Measurements from ENCODE around the gene GNB1L.
"Not testable (repeated sequence)": the region's sequence is repeated elsewhere in the genome, so short reads cannot be mapped to it uniquely, and the experiment has no call there.

The GNB1L gene

GRCh38 chr22:19791894-19792293 is 62.8 kb downstream of the GNB1L start:
- no peak for FAIRE-seq

GRCh38 chr22:19791243-19791642 is 63.4 kb downstream of the GNB1L start:
- FAIRE-seq = no peak

- no peak for FAIRE-seq
Observed at GRCh38 chr22:19789828-19790227, 64.8 kb downstream of the GNB1L start.

- FAIRE-seq = no peak
Observed at GRCh38 chr22:19789406-19789805, 65.3 kb downstream of the GNB1L start.

- no peak for FAIRE-seq
Observed at GRCh38 chr22:19788661-19789225, 65.9 kb downstream of the GNB1L start.

- FAIRE-seq = no peak
Observed at GRCh38 chr22:19787849-19788141, 66.9 kb downstream of the GNB1L start.

GRCh38 chr22:19786959-19787848 is 67.5 kb downstream of the GNB1L start:
- FAIRE-seq = no peak

GRCh38 chr22:19786264-19786585 is 68.4 kb downstream of the GNB1L start:
- FAIRE-seq = no peak

- FAIRE-seq = no peak
Observed at GRCh38 chr22:19785461-19786263, 69.0 kb downstream of the GNB1L start.

- FAIRE-seq = no peak
Observed at GRCh38 chr22:19784384-19785175, 70.1 kb downstream of the GNB1L start.

GRCh38 chr22:19783586-19784383 is 70.9 kb downstream of the GNB1L start:
- FAIRE-seq = no peak

- no peak for FAIRE-seq
Observed at GRCh38 chr22:19782533-19782932, 72.1 kb downstream of the GNB1L start.

GRCh38 chr22:19779685-19780268 is 74.9 kb downstream of the GNB1L start:
- no peak for FAIRE-seq

GRCh38 chr22:19779011-19779421 is 75.7 kb downstream of the GNB1L start:
- no peak for FAIRE-seq

GRCh38 chr22:19777192-19777591 is 77.5 kb downstream of the GNB1L start:
- FAIRE-seq = not testable (repeated sequence)

GRCh38 chr22:19776433-19777031 is 78.1 kb downstream of the GNB1L start:
- no peak for FAIRE-seq

- no peak for FAIRE-seq
Observed at GRCh38 chr22:19775496-19776325, 79.0 kb downstream of the GNB1L start.

- FAIRE-seq = no peak
Observed at GRCh38 chr22:19774628-19775027, 80.0 kb downstream of the GNB1L start.

- no peak for FAIRE-seq
Observed at GRCh38 chr22:19773470-19774040, 81.1 kb downstream of the GNB1L start.

Measured in islet of Langerhans (tissue), 1 donor.